ENCODE measurements around the gene RHOV. TPM values are rescaled to one million over a fixed set of nuclear protein-coding genes. Genes with fewer than 3 reads are reported as not detected.

The RHOV gene
- total RNA-seq, 2 donors from 2014 or later, result not detected

GRCh38 chr15:40894681-40895448, 20.8 kb upstream of the RHOV start:
- DNase-seq (ENCODE audit: low spot score) (peak; percentile 80), ATAC-seq (peak; percentile 60 to 72)
- peak overlapping the region; percentile 96 for H3K4me3 Mint-ChIP-seq
- H3K9me3 Mint-ChIP-seq, result no peaks in the 10 kb centered on the region
- H3K27me3 Mint-ChIP-seq, result peaks cover 0 to 6% of the 10 kb centered on the region in 2 donors
- peaks cover 44 to 45% of the 10 kb centered on the region in 2 donors for H3K4me1 Mint-ChIP-seq (ENCODE audit: low read depth in 2 of 2)
- H3K27ac Mint-ChIP-seq, result peak overlapping the region; percentile 91 to 96
- H3K36me3 Mint-ChIP-seq, result no peaks in the 10 kb centered on the region

GRCh38 chr15:40893733-40894680, 20.0 kb upstream of the RHOV start, which contains the start of gene VPS18:
Gene VPS18, plus strand, starts transcription at chr15:40894450. Its CDS starts 319 bp downstream, at chr15:40894769.
- peaks cover 42 to 45% of the 10 kb centered on the region in 2 donors for H3K4me1 Mint-ChIP-seq (ENCODE audit: low read depth in 2 of 2)
- peak within 1 kb of the TSS; percentile 96 for H3K4me3 Mint-ChIP-seq
- ATAC-seq (peak; percentile 98), DNase-seq (ENCODE audit: low spot score) (peak; percentile 98)
- no peaks in the 10 kb centered on the region for H3K9me3 Mint-ChIP-seq
- no peaks in the 10 kb centered on the region for H3K36me3 Mint-ChIP-seq
- peak within 1 kb of the TSS; percentile 91 to 96 for H3K27ac Mint-ChIP-seq
- H3K27me3 Mint-ChIP-seq, result peaks cover 0 to 6% of the 10 kb centered on the region in 2 donors

- Mint-ChIP-seq H3K9me3 (no peaks in the 10 kb centered on the region), H3K36me3 (no peaks in the 10 kb centered on the region), H3K27ac (peak overlapping the region; percentile 91 to 96), H3K27me3 (peaks cover 0 to 6% of the 10 kb centered on the region in 2 donors), H3K4me1 (ENCODE audit: low read depth in 2 of 2) (peaks cover 38 to 45% of the 10 kb centered on the region in 2 donors), H3K4me3 (peak overlapping the region; percentile 96)
- DNase-seq (ENCODE audit: low spot score) (no peak), ATAC-seq (peak; percentile 26 to 67)
Measured at GRCh38 chr15:40893019-40893670, 19.1 kb upstream of the RHOV start.

- no peaks in the 10 kb centered on the region for H3K36me3 Mint-ChIP-seq
- peaks cover 38 to 45% of the 10 kb centered on the region in 2 donors for H3K4me1 Mint-ChIP-seq (ENCODE audit: low read depth in 2 of 2)
- peaks cover 0 to 6% of the 10 kb centered on the region in 2 donors for H3K27me3 Mint-ChIP-seq
- ATAC-seq, result no peak
- H3K27ac Mint-ChIP-seq, result peak overlapping the region; percentile 91 to 96
- peak overlapping the region; percentile 96 for H3K4me3 Mint-ChIP-seq
- no peaks in the 10 kb centered on the region for H3K9me3 Mint-ChIP-seq
- DNase-seq (ENCODE audit: low spot score), result no peak
Measured at GRCh38 chr15:40892447-40893012, 18.5 kb upstream of the RHOV start.

- Mint-ChIP-seq H3K36me3 (no peaks in the 10 kb centered on the region), H3K27ac (peak overlapping the region in 1 of 2 donors; percentile 48), H3K9me3 (no peaks in the 10 kb centered on the region), H3K4me1 (ENCODE audit: low read depth in 2 of 2) (peaks cover 38 to 45% of the 10 kb centered on the region in 2 donors), H3K4me3 (peak overlapping the region; percentile 96), H3K27me3 (peaks cover 0 to 6% of the 10 kb centered on the region in 2 donors)
- ATAC-seq (no peak), DNase-seq (ENCODE audit: low spot score) (peak; percentile 72)
Measured at GRCh38 chr15:40891810-40892446, 17.9 kb upstream of the RHOV start.

- H3K4me1 Mint-ChIP-seq (ENCODE audit: low read depth in 2 of 2), result peaks cover 37 to 44% of the 10 kb centered on the region in 2 donors
- H3K4me3 Mint-ChIP-seq, result no peak overlapping the region
- DNase-seq (ENCODE audit: low spot score), result no peak
- ATAC-seq, result no peak
- peak overlapping the region in 1 of 2 donors; percentile 48 for H3K27ac Mint-ChIP-seq
- H3K27me3 Mint-ChIP-seq, result peaks cover 0 to 6% of the 10 kb centered on the region in 2 donors
- no peaks in the 10 kb centered on the region for H3K9me3 Mint-ChIP-seq
- no peaks in the 10 kb centered on the region for H3K36me3 Mint-ChIP-seq
Measured at GRCh38 chr15:40891138-40891537, 17.1 kb upstream of the RHOV start.

- peaks cover 32 to 42% of the 10 kb centered on the region in 2 donors for H3K4me1 Mint-ChIP-seq (ENCODE audit: low read depth in 2 of 2)
Measured at GRCh38 chr15:40889112-40889511, 15.1 kb upstream of the RHOV start.

GRCh38 chr15:40886586-40886985, 12.6 kb upstream of the RHOV start:
- ATAC-seq, result no peak

More at GRCh38 chr15:40889112-40889511, 15.1 kb upstream of the RHOV start:
- Mint-ChIP-seq H3K36me3 (no peaks in the 10 kb centered on the region), H3K9me3 (no peaks in the 10 kb centered on the region), H3K27ac (no peak overlapping the region), H3K4me3 (no peak overlapping the region), H3K27me3 (peaks cover 0 to 11% of the 10 kb centered on the region in 2 donors)
- ATAC-seq, result no peak
- no peak for DNase-seq (ENCODE audit: low spot score)

GRCh38 chr15:40881351-40881750, 7.3 kb upstream of the RHOV start:
- no peaks in the 10 kb centered on the region for H3K9me3 Mint-ChIP-seq
- H3K4me3 Mint-ChIP-seq, result no peak overlapping the region
- peaks cover 14 to 17% of the 10 kb centered on the region in 2 donors for H3K4me1 Mint-ChIP-seq (ENCODE audit: low read depth in 2 of 2)
- H3K27ac Mint-ChIP-seq, result peak overlapping the region in 1 of 2 donors; percentile 39
- peaks cover 0 to 9% of the 10 kb centered on the region in 2 donors for H3K27me3 Mint-ChIP-seq
- DNase-seq (ENCODE audit: low spot score), result peak; percentile 49
- no peak for ATAC-seq
- no peaks in the 10 kb centered on the region for H3K36me3 Mint-ChIP-seq

More at GRCh38 chr15:40886586-40886985, 12.6 kb upstream of the RHOV start:
- no peaks in the 10 kb centered on the region for H3K36me3 Mint-ChIP-seq
- DNase-seq (ENCODE audit: low spot score), result peak; percentile 34
- H3K9me3 Mint-ChIP-seq, result no peaks in the 10 kb centered on the region
- peaks cover 13 to 19% of the 10 kb centered on the region in 2 donors for H3K4me1 Mint-ChIP-seq (ENCODE audit: low read depth in 2 of 2)
- no peak overlapping the region for H3K27ac Mint-ChIP-seq
- H3K4me3 Mint-ChIP-seq, result no peak overlapping the region
- H3K27me3 Mint-ChIP-seq, result peaks cover 0 to 11% of the 10 kb centered on the region in 2 donors

GRCh38 chr15:40879609-40880008, 5.6 kb upstream of the RHOV start:
- peak; percentile 48 to 54 for ATAC-seq
- Mint-ChIP-seq H3K4me3 (no peak overlapping the region), H3K27me3 (peaks cover 0 to 3% of the 10 kb centered on the region in 2 donors), H3K4me1 (ENCODE audit: low read depth in 2 of 2) (peaks cover 7 to 11% of the 10 kb centered on the region in 2 donors), H3K36me3 (no peaks in the 10 kb centered on the region), H3K27ac (no peak overlapping the region), H3K9me3 (no peaks in the 10 kb centered on the region)
- DNase-seq (ENCODE audit: low spot score), result no peak

- H3K4me3 Mint-ChIP-seq, result no peak overlapping the region
- DNase-seq (ENCODE audit: low spot score), result no peak
Measured at GRCh38 chr15:40878785-40879184, 4.8 kb upstream of the RHOV start.

GRCh38 chr15:40877694-40878093, 3.7 kb upstream of the RHOV start:
- ATAC-seq, result no peak

More at GRCh38 chr15:40878785-40879184, 4.8 kb upstream of the RHOV start:
- H3K27ac Mint-ChIP-seq, result peak overlapping the region in 1 of 2 donors; percentile 78
- peaks cover 0 to 6% of the 10 kb centered on the region in 2 donors for H3K27me3 Mint-ChIP-seq
- peaks cover 6 to 9% of the 10 kb centered on the region in 2 donors for H3K4me1 Mint-ChIP-seq (ENCODE audit: low read depth in 2 of 2)
- no peaks in the 10 kb centered on the region for H3K36me3 Mint-ChIP-seq
- ATAC-seq, result peak; percentile 76 to 86
- no peaks in the 10 kb centered on the region for H3K9me3 Mint-ChIP-seq

More at GRCh38 chr15:40877694-40878093, 3.7 kb upstream of the RHOV start:
- Mint-ChIP-seq H3K27ac (no peak overlapping the region), H3K36me3 (no peaks in the 10 kb centered on the region), H3K4me3 (no peak overlapping the region), H3K9me3 (no peaks in the 10 kb centered on the region), H3K4me1 (ENCODE audit: low read depth in 2 of 2) (peaks cover 6 to 9% of the 10 kb centered on the region in 2 donors), H3K27me3 (peaks cover 1 to 6% of the 10 kb centered on the region in 2 donors)
- DNase-seq (ENCODE audit: low spot score), result no peak
